GM23338 (cell line): ENCODE measurements around the gene RRM1. TPM values are rescaled to one million over a fixed set of nuclear protein-coding genes. Genes with fewer than 3 reads are reported as not detected.
A peak's percentile ranks its signal among the peaks of the same experiment; 100 is the strongest.

Experiments
- ATAC-seq: fragments of 200-7000 bp; cut with Tn5 transposase; 3 replicates; pipeline ENCODE4 v1.9.1; 2020
- DNase-seq: peaks from one replicate; pipeline ENCODE4 v3.0.0-alpha.2; 2015; ENCODE audit warnings: low spot score
- H2AFZ ChIP-seq: fragments of 200-600 bp; sonication (generic); 2 replicates; pipeline ENCODE4 v1.8.0; 2016; ENCODE audit warnings: antibody characterized with exemption, mild to moderate bottlenecking, moderate library complexity
- H3F3A ChIP-seq: fragments of 200-600 bp; sonication (generic); replicated peaks from 2 replicates; pipeline ENCODE4 v1.8.0; 2017; ENCODE audit warnings: antibody characterized with exemption, mixed run types, low read depth
- H3K27ac ChIP-seq: fragments of 200-600 bp; sonication (generic); 2 replicates; pipeline ENCODE4 v1.6.1; 2016; ENCODE audit warnings: low read depth
- H3K27me3 ChIP-seq: fragments of 200-600 bp; sonication (generic); 2 replicates; pipeline ENCODE4 v1.8.0; 2016; ENCODE audit warnings: mild to moderate bottlenecking, mixed run types, moderate library complexity; ENCODE audit not compliant: insufficient read depth
- H3K36me3 ChIP-seq: fragments of 200-600 bp; sonication (generic); 2 replicates; pipeline ENCODE4 v1.8.0; 2016; ENCODE audit warnings: mild to moderate bottlenecking; ENCODE audit not compliant: insufficient read depth
- H3K4me1 ChIP-seq: fragments of 200-600 bp; sonication (generic); 2 replicates; pipeline ENCODE4 v1.8.0; 2016; ENCODE audit warnings: mild to moderate bottlenecking, moderate library complexity; ENCODE audit not compliant: insufficient read depth
- H3K4me2 ChIP-seq: fragments of 200-600 bp; sonication (generic); 2 replicates; pipeline ENCODE4 v1.7.1; 2017; ENCODE audit warnings: mixed run types
- H3K4me3 ChIP-seq: fragments of 200-600 bp; sonication (generic); 2 replicates; pipeline ENCODE4 v1.6.1; 2016; ENCODE audit warnings: mixed run types
- H3K79me2 ChIP-seq: fragments of 200-600 bp; sonication (generic); replicated peaks from 2 replicates; pipeline ENCODE4 v1.8.0; 2017; ENCODE audit warnings: mild to moderate bottlenecking; ENCODE audit not compliant: insufficient read depth
- H3K9me2 ChIP-seq: fragments of 200-600 bp; sonication (generic); 2 replicates; pipeline ENCODE4 v1.8.0; 2017; ENCODE audit not compliant: insufficient read depth
- H4K20me1 ChIP-seq: fragments of 200-600 bp; sonication (generic); replicated peaks from 2 replicates; pipeline ENCODE4 v1.8.0; 2017; ENCODE audit warnings: mild to moderate bottlenecking; ENCODE audit not compliant: insufficient read depth
- H3K27ac Mint-ChIP-seq: 2 replicates; pipeline ENCODE4 v1.8.0; 2020; ENCODE audit warnings: inconsistent platforms, mild to moderate bottlenecking, moderate library complexity, mixed read lengths
- H3K27me3 Mint-ChIP-seq: 3 replicates; pipeline ENCODE4 v1.8.0; 2022; ENCODE audit warnings: low read depth, mild to moderate bottlenecking, moderate library complexity, mixed read lengths, inconsistent platforms; ENCODE audit not compliant: insufficient read depth, poor library complexity
- H3K36me3 Mint-ChIP-seq: 3 replicates; pipeline ENCODE4 v1.8.0; 2021; ENCODE audit warnings: low read depth, mild to moderate bottlenecking, inconsistent platforms, moderate library complexity, mixed read lengths
- H3K4me1 Mint-ChIP-seq: 3 replicates; pipeline ENCODE4 v1.8.0; 2020; ENCODE audit warnings: mild to moderate bottlenecking, inconsistent platforms, mixed read lengths
- H3K4me3 Mint-ChIP-seq: 3 replicates; pipeline ENCODE4 v1.8.0; 2021; ENCODE audit warnings: moderate library complexity, mild to moderate bottlenecking, inconsistent platforms, mixed read lengths
- H3K9me3 Mint-ChIP-seq: 3 replicates; pipeline ENCODE4 v1.8.0; 2020; ENCODE audit warnings: moderate library complexity, mild to moderate bottlenecking, inconsistent platforms, mixed read lengths
- CREB1 ChIP-seq: fragments of 250-450 bp; sonication (Bioruptor Pico); IDR thresholded peaks from 2 replicates; pipeline ENCODE4 v1.5.0; 2020; ENCODE audit warnings: low read depth, mild to moderate bottlenecking, moderate library complexity
- CTCF ChIP-seq, 2 experiments: fragments of 200-600 bp in 1 of 2; sonication (generic) in 1 of 2; conservative IDR thresholded peaks; 2 replicates each; pipeline versions ENCODE4 v1.5.1 to v1.6.1; 2016 to 2017; ENCODE audit warnings: antibody characterized with exemption in 2 of 2, low read depth in 2 of 2, mild to moderate bottlenecking in 2 of 2, moderate library complexity in 1 of 2
- EZH2 ChIP-seq: fragments of 200-600 bp; sonication (generic); IDR thresholded peaks from one replicate; pipeline ENCODE4 v1.8.0; 2017; ENCODE audit warnings: antibody characterized with exemption, mild to moderate bottlenecking, low read depth; ENCODE audit not compliant: unreplicated experiment
- JUNB ChIP-seq: IDR thresholded peaks from one replicate; pipeline ENCODE4 v1.6.1; 2016; ENCODE audit warnings: antibody characterized with exemption; ENCODE audit not compliant: unreplicated experiment
- polyA plus RNA-seq: library from polyadenylated mRNA; unstranded; fragments of >200 nt; fragmentation: Nextera tagmentation; extraction: Ambion mirVana; gene quantifications from 2 replicates; pipeline ENCODE4 v1.2.1, GENCODE V29; 2016
- total RNA-seq: library from RNA; depleted of rRNA; stranded (reverse); fragments of >200 nt; shearing (Covaris generic); gene quantifications from 2 replicates; pipeline ENCODE4 v1.2.3, GENCODE V29; 2014

Gene RRM1
- total and polyA plus RNA-seq, 2 experiments from 2014 or later, result 47.3 to 96.8 TPM

- H2AFZ ChIP-seq, result peak overlapping the region; percentile 65; the same call in 1 of the 2 replicates
- Mint-ChIP-seq H3K27ac (no peak overlapping the region), H3K36me3 (no peaks in the 10 kb centered on the region), H3K4me1 (peaks cover 4% of the 10 kb centered on the region; the same call in 1 of the 3 replicates), H3K4me3 (no peak overlapping the region), H3K27me3 (peaks cover 13% of the 10 kb centered on the region), H3K9me3 (no peaks in the 10 kb centered on the region)
- no peak overlapping the region for H3K4me2 ChIP-seq
- DNase-seq, result peak; percentile 77
- no peaks in the 10 kb centered on the region for H3F3A ChIP-seq
- peak; percentile 84 for ATAC-seq
- H3K4me1 ChIP-seq, result no peaks in the 10 kb centered on the region
- no peak overlapping the region for H3K27ac ChIP-seq
- H3K4me3 ChIP-seq, result no peak overlapping the region
- H3K27me3 ChIP-seq, result no peaks in the 10 kb centered on the region
- TF ChIP-seq JUNB, result no peak
- TF ChIP-seq CTCF (conservative IDR thresholded peaks at IDR 0.05; ENCODE audit: low read depth in 2 of 2), result peak; percentile 70 to 93
- no peaks in the 10 kb centered on the region for H3K79me2 ChIP-seq
- H3K36me3 ChIP-seq, result no peaks in the 10 kb centered on the region
- H4K20me1 ChIP-seq, result no peaks in the 10 kb centered on the region
- no peaks in the 10 kb centered on the region for H3K9me2 ChIP-seq
These were observed 87.5 kb downstream of the RRM1 start for GRCh38 chr11:4181782-4182721.

GRCh38 chr11:4183410-4184057, 88.9 kb downstream of the RRM1 start:
- Histone ChIP-seq H3K4me2 (no peak overlapping the region), H3K9me2 (no peaks in the 10 kb centered on the region), H3K27ac (no peak overlapping the region), H3K79me2 (no peaks in the 10 kb centered on the region), H3K27me3 (peaks cover 6% of the 10 kb centered on the region; the same call in 1 of the 2 replicates), H3K4me3 (no peak overlapping the region), H4K20me1 (no peaks in the 10 kb centered on the region), H3K36me3 (no peaks in the 10 kb centered on the region), H2AFZ (no peak overlapping the region), H3K4me1 (0 out of 2 replicates have a peak, but pooled peaks cover 3% of the 10 kb centered on the region), H3F3A (no peaks in the 10 kb centered on the region)
- no peaks in the 10 kb centered on the region for H3K9me3 Mint-ChIP-seq
- H3K27ac Mint-ChIP-seq, result no peak overlapping the region
- no peak overlapping the region for H3K4me3 Mint-ChIP-seq
- H3K27me3 Mint-ChIP-seq, result peaks cover 12% of the 10 kb centered on the region
- TF ChIP-seq JUNB (no peak), EZH2 (no peak), CREB1 (CRISPR knock-in tag) (no peak)
- H3K4me1 Mint-ChIP-seq, result peaks cover 4% of the 10 kb centered on the region; the same call in 1 of the 3 replicates
- no peak for DNase-seq
- no peaks in the 10 kb centered on the region for H3K36me3 Mint-ChIP-seq
- ATAC-seq, result no peak
